Liver (tissue), 9 donors: ENCODE results near the gene NAPSA. TPM values are rescaled to one million over a fixed set of nuclear protein-coding genes. Genes with fewer than 3 reads are reported as not detected.
"Not testable (repeated sequence)": the region's sequence is repeated elsewhere in the genome, so short reads cannot be mapped to it uniquely, and the experiment has no call there.

Experiments used
- DNase-seq: peaks from one replicate; pipeline ENCODE4 v3.0.0-alpha.2; 2017; ENCODE audit warnings: low spot score
- H3K27ac ChIP-seq, 2 donors: one replicate each; pipeline ENCODE4 v1.7.0; 2013; ENCODE audit warnings: inconsistent platforms in 2 of 2, low read length in 2 of 2, control low read depth in 1 of 2, low read depth in 1 of 2, mild to moderate bottlenecking in 1 of 2
- H3K27me3 ChIP-seq, 4 donors: one replicate each; pipeline versions ENCODE4 v1.6.1 to v1.7.0; 2013; ENCODE audit warnings: low read length in 3 of 4, inconsistent platforms in 1 of 4, mild to moderate bottlenecking in 1 of 4, moderate library complexity in 1 of 4; ENCODE audit not compliant: control insufficient read depth in 4 of 4, insufficient read depth in 4 of 4
- H3K36me3 ChIP-seq, 4 donors: one replicate each; pipeline versions ENCODE4 v1.6.1 to v1.7.0; 2013; ENCODE audit warnings: low read length in 3 of 4, mild to moderate bottlenecking in 3 of 4, low read depth in 1 of 4, moderate library complexity in 1 of 4; ENCODE audit not compliant: control insufficient read depth in 4 of 4, insufficient read depth in 3 of 4
- H3K4me1 ChIP-seq, 4 donors: one replicate each; pipeline versions ENCODE4 v1.6.1 to v1.7.0; 2013; ENCODE audit warnings: low read length in 3 of 4, mild to moderate bottlenecking in 3 of 4, moderate library complexity in 1 of 4; ENCODE audit not compliant: control insufficient read depth in 4 of 4, insufficient read depth in 4 of 4
- H3K4me3 ChIP-seq, 3 donors: one replicate each; pipeline versions ENCODE4 v1.6.1 to v1.7.0; 2013; ENCODE audit warnings: low read length in 3 of 3, control low read depth in 1 of 3, low read depth in 1 of 3, mild to moderate bottlenecking in 1 of 3
- H3K9ac ChIP-seq, 2 donors: one replicate each; pipeline ENCODE4 v1.7.0; 2013; ENCODE audit warnings: low read length in 2 of 2, mild to moderate bottlenecking in 2 of 2, moderate library complexity in 2 of 2, control low read depth in 1 of 2, low read depth in 1 of 2
- H3K9me3 ChIP-seq, 4 donors: one replicate each; pipeline versions ENCODE4 v1.6.1 to v1.7.0; 2013; ENCODE audit warnings: low read length in 3 of 4; ENCODE audit not compliant: control insufficient read depth in 4 of 4
- EGR1 ChIP-seq, 2 donors: IDR thresholded peaks; 2 replicates each; pipeline ENCODE4 v1.6.1; 2016 to 2018; ENCODE audit warnings: antibody characterized with exemption in 2 of 2, low read depth in 2 of 2
- HNF4G ChIP-seq: IDR thresholded peaks from 2 replicates; pipeline ENCODE4 v1.6.1; 2016; ENCODE audit warnings: antibody characterized with exemption
- NR2F2 ChIP-seq: IDR thresholded peaks from 2 replicates; pipeline ENCODE4 v1.6.1; 2016; ENCODE audit warnings: antibody characterized with exemption
- RXRA ChIP-seq, 2 donors: IDR thresholded peaks; 2 replicates each; pipeline ENCODE4 v1.6.1; 2017 to 2018; ENCODE audit warnings: antibody characterized with exemption in 2 of 2, mild to moderate bottlenecking in 1 of 2
- TAF1 ChIP-seq: conservative IDR thresholded peaks from 2 replicates; pipeline ENCODE4 v1.6.1; 2016; ENCODE audit warnings: antibody characterized with exemption, mild to moderate bottlenecking
- WGBS: extraction: QIAGEN DNeasy Blood & Tissue Kit; methylation state at CpG from one replicate; pipeline ENCODE4 v1.1.7; 2013; 5-methylcytosine and 5-hydroxymethylcytosine counted together
- polyA plus RNA-seq, 2 donors: library from polyadenylated mRNA; stranded (reverse) in 1 of 2; unstranded in 1 of 2; fragments of 200-250 nt in 1 of 2; fragments of >200 nt in 1 of 2; fragmentation: Nextera tagmentation in 1 of 2; extraction: Ambion mirVana in 1 of 2; gene quantifications; one replicate each; pipeline versions ENCODE4 v1.2.1 to v1.2.3, GENCODE V29; 2013 to 2015
- total RNA-seq, 2 donors: library from RNA; depleted of rRNA; stranded (reverse); fragments of >200 nt; gene quantifications; one replicate each; pipeline ENCODE4 v1.2.3, GENCODE V29; 2014
- TF ChIP-seq, protein P1 (sequence below): IDR thresholded peaks from 2 replicates; pipeline ENCODE4 v1.6.1; 2016; ENCODE audit warnings: antibody characterized with exemption, mild to moderate bottlenecking
- donor health status: healthy.
- donor health status: healthy.
- donor health status: healthy.
- donor health status: healthy.
- donor health status: healthy.

Gene NAPSA
- total and polyA plus RNA-seq, 4 donors, result 0.28 to 0.74 (median 0.54) TPM

DNA sequence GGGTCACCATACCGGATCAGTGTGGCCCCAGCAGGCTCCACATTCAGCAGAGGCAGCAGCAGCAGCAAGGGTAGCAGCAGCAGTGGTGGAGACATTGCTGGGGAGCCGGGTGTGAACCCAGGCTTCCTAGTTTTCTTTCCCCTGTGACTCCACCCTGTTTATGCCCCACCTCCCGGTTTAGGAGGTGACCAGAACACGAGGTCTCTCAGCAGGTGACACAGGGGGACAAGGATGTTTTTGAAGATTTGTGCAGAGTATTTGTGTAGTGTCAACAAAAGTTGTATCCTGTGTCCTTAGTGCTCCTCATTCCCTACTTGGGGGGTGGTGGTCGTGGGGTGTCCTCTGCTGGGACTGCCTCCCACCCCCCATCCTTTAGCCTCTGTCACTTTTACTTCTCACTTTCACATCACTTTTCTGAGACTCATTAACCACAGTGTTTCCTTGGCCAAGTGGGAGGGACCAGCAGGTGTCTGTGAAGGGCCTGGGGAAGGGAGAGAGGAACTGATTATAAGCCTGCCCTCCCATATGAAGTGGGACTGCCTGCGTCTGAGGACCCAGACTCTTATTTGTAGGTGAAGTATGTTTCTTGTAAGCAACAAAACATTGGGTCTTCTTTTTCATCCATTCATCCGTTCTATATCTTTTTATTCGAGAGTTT is 20.6 kb downstream of the NAPSA start (continued):
- no peak for TF ChIP-seq TAF1
- no peak for TF ChIP-seq EGR1 (IDR thresholded peaks at IDR 0.05; ENCODE audit: low read depth in 2 of 2)

DNA sequence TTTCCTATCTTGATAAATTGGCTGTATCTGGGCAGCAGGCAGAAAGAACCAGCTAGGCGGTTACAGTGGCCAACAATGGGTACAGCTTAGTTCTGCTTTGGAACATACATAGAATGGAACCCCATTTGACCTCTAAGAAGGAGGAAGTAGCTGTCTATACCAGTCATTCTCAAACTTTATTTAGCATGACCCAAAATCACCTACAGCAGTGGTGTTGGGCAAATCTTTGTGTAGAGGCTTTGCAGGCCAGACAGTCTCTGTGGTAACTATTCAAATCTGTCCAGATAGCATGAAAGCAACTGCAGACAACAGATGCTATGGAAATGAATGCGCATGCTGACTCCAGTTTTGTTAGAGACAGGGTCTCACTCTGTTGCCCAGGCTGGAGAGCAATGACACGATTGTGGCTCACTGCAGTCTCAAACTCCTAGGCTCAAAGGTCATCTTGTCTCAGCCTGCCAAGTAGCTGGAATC is 24.3 kb downstream of the NAPSA start:
- Histone ChIP-seq H3K27me3 (no peaks in the 10 kb centered on the region), H3K27ac (no peak overlapping the region)

DNA sequence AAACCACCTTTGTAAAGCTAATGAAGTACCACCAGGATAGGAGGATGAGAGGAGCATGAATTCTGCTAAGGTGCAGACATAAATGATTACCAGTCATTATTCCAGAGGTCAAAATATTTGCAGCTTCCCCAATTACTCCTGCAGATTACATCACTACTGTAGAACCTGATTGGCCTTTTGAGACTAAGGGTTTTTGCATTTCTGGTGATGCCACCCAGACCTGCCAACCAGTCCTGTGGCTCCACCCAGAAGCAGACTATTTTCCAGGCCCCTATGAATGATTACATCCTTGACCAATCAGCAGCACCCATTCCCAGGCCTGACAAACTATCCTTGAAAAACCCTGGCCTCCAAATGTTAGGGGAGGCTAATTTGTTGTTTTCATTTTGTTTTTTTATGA is 25.1 kb downstream of the NAPSA start:
- Histone ChIP-seq H3K9me3 (peaks cover 0 to 3% (median 1%) of the 10 kb centered on the region in 4 donors), H3K4me1 (peaks cover 0 to 3% (median 0%) of the 10 kb centered on the region in 4 donors), H3K4me3 (no peak overlapping the region), H3K27me3 (no peaks in the 10 kb centered on the region), H3K27ac (no peak overlapping the region), H3K9ac (no peak overlapping the region), H3K36me3 (peaks cover 0 to 2% (median 0%) of the 10 kb centered on the region in 4 donors)
- DNase-seq, result no peak
- TF ChIP-seq, protein P1, sequence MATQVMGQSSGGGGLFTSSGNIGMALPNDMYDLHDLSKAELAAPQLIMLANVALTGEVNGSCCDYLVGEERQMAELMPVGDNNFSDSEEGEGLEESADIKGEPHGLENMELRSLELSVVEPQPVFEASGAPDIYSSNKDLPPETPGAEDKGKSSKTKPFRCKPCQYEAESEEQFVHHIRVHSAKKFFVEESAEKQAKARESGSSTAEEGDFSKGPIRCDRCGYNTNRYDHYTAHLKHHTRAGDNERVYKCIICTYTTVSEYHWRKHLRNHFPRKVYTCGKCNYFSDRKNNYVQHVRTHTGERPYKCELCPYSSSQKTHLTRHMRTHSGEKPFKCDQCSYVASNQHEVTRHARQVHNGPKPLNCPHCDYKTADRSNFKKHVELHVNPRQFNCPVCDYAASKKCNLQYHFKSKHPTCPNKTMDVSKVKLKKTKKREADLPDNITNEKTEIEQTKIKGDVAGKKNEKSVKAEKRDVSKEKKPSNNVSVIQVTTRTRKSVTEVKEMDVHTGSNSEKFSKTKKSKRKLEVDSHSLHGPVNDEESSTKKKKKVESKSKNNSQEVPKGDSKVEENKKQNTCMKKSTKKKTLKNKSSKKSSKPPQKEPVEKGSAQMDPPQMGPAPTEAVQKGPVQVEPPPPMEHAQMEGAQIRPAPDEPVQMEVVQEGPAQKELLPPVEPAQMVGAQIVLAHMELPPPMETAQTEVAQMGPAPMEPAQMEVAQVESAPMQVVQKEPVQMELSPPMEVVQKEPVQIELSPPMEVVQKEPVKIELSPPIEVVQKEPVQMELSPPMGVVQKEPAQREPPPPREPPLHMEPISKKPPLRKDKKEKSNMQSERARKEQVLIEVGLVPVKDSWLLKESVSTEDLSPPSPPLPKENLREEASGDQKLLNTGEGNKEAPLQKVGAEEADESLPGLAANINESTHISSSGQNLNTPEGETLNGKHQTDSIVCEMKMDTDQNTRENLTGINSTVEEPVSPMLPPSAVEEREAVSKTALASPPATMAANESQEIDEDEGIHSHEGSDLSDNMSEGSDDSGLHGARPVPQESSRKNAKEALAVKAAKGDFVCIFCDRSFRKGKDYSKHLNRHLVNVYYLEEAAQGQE, result no peak
- TF ChIP-seq NR2F2, result no peak
- no peak for TF ChIP-seq HNF4G

More for the DNA sequence above, 24.3 kb downstream of the NAPSA start:
- Histone ChIP-seq H3K9me3 (peaks cover 0 to 3% (median 1%) of the 10 kb centered on the region in 4 donors), H3K4me3 (no peak overlapping the region), H3K9ac (no peak overlapping the region), H3K36me3 (peaks cover 0 to 2% (median 0%) of the 10 kb centered on the region in 4 donors), H3K4me1 (peaks cover 0 to 3% (median 0%) of the 10 kb centered on the region in 4 donors)
- no peak for DNase-seq
- WGBS, result 73% methylated on average over 3 of the region's 3 CpGs
- TF ChIP-seq RXRA (IDR thresholded peaks at IDR 0.05) (peak in 1 of 2 donors; percentile 17), HNF4G (no peak)

DNA sequence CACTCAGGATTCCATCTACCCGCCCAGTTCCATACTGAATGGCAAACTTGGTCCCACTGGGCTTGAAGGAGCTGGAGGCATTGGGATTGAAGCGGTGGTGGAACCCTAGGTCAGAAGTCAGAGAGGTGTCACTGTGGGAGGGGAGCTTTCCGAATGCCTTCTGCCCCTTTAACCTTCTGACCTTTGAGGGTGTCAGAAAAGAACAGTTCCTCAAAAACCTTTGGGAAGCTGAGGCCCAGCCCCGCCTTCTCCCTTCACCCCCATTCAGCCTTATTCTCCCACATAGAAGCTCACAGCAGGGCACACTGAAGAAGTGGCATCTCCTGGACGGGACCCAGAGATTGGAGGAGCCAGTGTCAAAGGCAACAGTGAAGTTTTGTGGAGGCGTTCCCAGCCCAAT is 28.4 kb downstream of the NAPSA start:
- not testable (repeated sequence) for DNase-seq, H3K9ac ChIP-seq, H3K9me3 ChIP-seq, H3K27me3 ChIP-seq, H3K36me3 ChIP-seq, H3K27ac ChIP-seq, H3K4me3 ChIP-seq
- H3K4me1 ChIP-seq, result peaks cover 5 to 24% (median 9%) of the 10 kb centered on the region in 4 donors
- WGBS, result 90% methylated on average over 6 of the region's 6 CpGs
